Upper lobe of right lung (tissue), 1 donor: ENCODE measurements around the gene HS1BP3. TPM values are rescaled to one million over a fixed set of nuclear protein-coding genes. Genes with fewer than 3 reads are reported as not detected.

ENCODE experiments used
- ATAC-seq: fragments of 200-7000 bp; cut with Tn5 transposase; one replicate; pipeline ENCODE4 v1.9.1; 2020; ENCODE audit warnings: mild to moderate bottlenecking, moderate library complexity
- DNase-seq: peaks from one replicate; pipeline ENCODE4 v3.0.0-alpha.2; 2020
- H3K27ac ChIP-seq: fragments of 200-600 bp; one replicate; pipeline ENCODE4 v1.8.0; 2022
- H3K27me3 ChIP-seq: fragments of 200-600 bp; one replicate; pipeline ENCODE4 v1.8.0; 2022; ENCODE audit warnings: mild to moderate bottlenecking
- H3K36me3 ChIP-seq: fragments of 200-600 bp; one replicate; pipeline ENCODE4 v1.8.0; 2022
- H3K4me1 ChIP-seq: fragments of 200-600 bp; one replicate; pipeline ENCODE4 v1.8.0; 2022
- H3K4me3 ChIP-seq: fragments of 200-600 bp; one replicate; pipeline ENCODE4 v1.8.0; 2022; ENCODE audit warnings: mild to moderate bottlenecking
- H3K9me3 ChIP-seq: fragments of 200-600 bp; one replicate; pipeline ENCODE4 v1.8.0; 2022
- CTCF ChIP-seq: fragments of 200-600 bp; IDR thresholded peaks from one replicate; pipeline ENCODE4 v1.8.0; 2022; ENCODE audit warnings: antibody characterized with exemption
- intact Hi-C: fragments of 100-400 bp; cut with DNase I; formaldehyde crosslinking; loops from one replicate; pipeline ENCODE4 v1.11.0; 2022
- total RNA-seq: library from RNA; stranded (reverse); fragmentation: NEBNext Ultra II Directional; extraction: Animal tissue kit (Norgen Biotek cat#: 25700); gene quantifications from one replicate; pipeline ENCODE4 v1.2.1, GENCODE V29; 2021
- donor health status: DM: no; HTN: yes; CAD: no; lungs with severe emphysema.

The HS1BP3 gene
- total RNA-seq, 1 donor from 2014 or later, result 35.8 TPM

DNA sequence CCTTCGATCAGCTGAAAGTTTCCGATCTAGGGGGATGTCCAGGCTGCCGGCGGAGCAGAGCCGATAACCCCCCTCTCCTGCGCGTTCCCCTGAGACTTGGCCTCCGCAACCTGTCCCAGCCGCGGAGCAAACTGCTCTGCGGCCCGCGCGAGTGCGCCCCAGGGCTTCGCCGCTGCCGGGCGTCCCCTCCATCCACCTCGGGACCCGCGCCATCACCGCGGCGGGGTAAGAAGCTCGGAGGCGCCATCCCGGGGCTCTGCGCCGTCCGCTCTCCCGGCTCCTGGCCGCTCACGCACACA lies 15.1 kb upstream of the HS1BP3 start:
- H3K27me3 ChIP-seq, result peaks cover 85% of the 10 kb centered on the region
- TF ChIP-seq CTCF, result no peak
- peak overlapping the region; percentile 42 for H3K4me3 ChIP-seq
- ATAC-seq (no peak), DNase-seq (no peak)
- H3K9me3 ChIP-seq, result no peaks in the 10 kb centered on the region
- H3K4me1 ChIP-seq, result peaks cover 18% of the 10 kb centered on the region
- no peaks in the 10 kb centered on the region for H3K36me3 ChIP-seq
- no peak overlapping the region for H3K27ac ChIP-seq
- intact Hi-C loops, result no loop called here

DNA sequence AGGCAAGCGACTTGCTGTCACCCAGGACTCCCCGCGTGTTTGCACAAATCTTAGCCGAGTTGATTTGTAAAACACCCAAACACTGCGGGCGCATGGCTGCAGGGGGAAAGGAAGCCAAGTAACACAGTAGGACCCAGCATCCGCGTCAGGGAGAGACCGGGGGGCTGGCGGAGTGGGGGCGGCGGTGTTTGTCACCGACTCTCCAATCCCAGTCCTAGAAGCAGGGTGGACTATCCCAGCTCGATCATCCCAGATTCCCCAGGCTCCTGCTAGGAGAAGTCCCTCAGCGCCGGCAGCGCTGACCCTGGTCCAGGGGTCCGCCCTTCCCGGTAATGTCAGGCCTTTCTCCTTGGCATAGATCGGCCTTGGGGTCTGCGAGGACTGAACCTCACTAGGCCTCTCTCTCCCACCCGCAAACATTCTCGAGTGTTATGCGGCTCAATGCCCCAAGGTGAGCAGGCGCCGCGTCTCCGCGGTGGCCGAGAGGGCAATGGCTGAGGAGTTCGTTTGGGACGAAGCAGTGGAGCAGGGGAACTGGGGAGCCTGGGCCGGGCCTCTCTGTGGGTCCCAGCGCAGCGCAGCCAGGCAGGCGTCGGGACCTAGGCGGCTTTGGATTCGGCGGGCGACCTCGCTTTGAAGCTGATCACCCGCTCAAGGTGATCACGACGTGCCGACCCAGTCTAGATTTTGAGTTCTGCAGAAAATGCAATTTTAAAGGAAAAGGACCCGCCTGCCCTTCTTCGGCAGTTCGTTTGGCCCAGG lies 14.5 kb upstream of the HS1BP3 start:
- ATAC-seq (no peak), DNase-seq (peak; percentile 45)
- Histone ChIP-seq H3K4me1 (peaks cover 18% of the 10 kb centered on the region), H3K4me3 (peak overlapping the region; percentile 42), H3K27me3 (peaks cover 79% of the 10 kb centered on the region), H3K9me3 (no peaks in the 10 kb centered on the region), H3K27ac (no peak overlapping the region), H3K36me3 (no peaks in the 10 kb centered on the region)
- TF ChIP-seq CTCF, result no peak
- intact Hi-C loops, result no loop called here

DNA sequence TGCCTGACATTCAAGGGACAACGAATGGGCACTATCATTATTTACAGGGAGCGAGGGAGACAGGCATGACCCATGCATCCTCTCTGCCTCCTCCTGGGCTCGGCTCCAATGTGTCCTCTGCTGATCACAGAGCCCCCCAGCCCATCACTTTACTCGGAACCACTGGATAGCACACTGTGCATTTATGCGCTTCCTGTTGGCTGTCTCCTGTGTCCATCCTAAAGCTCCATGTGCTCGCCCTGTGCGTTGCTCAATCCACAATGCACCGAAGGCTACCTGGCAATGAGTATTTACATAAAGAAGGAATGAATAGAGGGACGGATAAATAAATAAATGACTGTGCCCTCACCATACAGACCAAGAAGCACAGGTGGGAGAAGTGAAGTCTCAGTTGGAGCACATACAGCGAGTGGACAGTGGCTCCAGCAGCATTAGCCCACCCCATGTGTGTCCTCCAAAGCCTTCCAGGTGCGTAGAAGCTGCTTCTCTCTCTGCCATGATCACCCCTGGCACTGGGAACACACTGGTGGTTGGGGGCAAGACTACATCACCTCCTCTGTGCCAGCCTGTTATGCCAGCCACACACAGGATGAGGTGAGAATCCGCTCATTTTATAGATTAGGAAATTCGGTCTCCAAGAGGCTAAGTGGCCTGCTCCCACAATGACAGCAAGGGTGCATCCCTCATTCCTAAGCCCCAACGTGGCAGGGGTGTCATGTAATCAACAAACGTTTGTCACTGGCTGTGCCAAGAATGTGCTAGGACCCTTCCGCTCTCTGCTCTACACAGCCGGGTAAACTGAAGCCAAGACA lies 13.7 kb upstream of the HS1BP3 start:
- ATAC-seq (no peak), DNase-seq (peak; percentile 37)
- intact Hi-C loops, result loop anchor here (5.0 kb wide), 2 partner anchors 298 to 458 kb away; partner anchors contain the start of gene TDRD15
- Histone ChIP-seq H3K4me1 (peaks cover 18% of the 10 kb centered on the region), H3K36me3 (no peaks in the 10 kb centered on the region), H3K27ac (no peak overlapping the region), H3K4me3 (no peak overlapping the region), H3K9me3 (no peaks in the 10 kb centered on the region), H3K27me3 (peaks cover 72% of the 10 kb centered on the region)
- no peak for TF ChIP-seq CTCF

DNA sequence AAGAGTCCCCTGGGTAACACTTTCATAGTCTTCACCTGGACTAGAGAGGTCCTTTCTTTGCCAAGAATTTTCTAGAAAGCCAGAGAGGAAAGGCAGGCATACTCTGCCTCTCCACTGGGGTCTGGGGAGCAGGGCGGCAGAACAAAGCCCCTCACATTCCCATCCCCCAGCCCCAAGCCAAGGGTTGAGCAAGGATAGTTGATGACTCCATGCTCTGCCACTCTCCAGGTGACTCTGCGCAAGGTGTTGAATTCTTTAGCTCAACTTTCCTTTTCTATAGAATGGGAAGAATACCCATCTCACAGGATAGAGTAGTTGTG lies 13.1 kb upstream of the HS1BP3 start:
- Histone ChIP-seq H3K36me3 (no peaks in the 10 kb centered on the region), H3K4me3 (no peak overlapping the region), H3K9me3 (no peaks in the 10 kb centered on the region), H3K27me3 (peaks cover 67% of the 10 kb centered on the region), H3K4me1 (peaks cover 18% of the 10 kb centered on the region), H3K27ac (no peak overlapping the region)
- DNase-seq, result no peak
- no peak for ATAC-seq
- TF ChIP-seq CTCF, result no peak
- intact Hi-C loops, result loop anchor here (5.0 kb wide), 2 partner anchors 298 to 458 kb away; partner anchors contain the start of gene TDRD15

- intact Hi-C loops, result loop anchor here (5.0 kb wide), 2 partner anchors 299 to 459 kb away; partner anchors contain the start of gene TDRD15
- H3K9me3 ChIP-seq, result no peaks in the 10 kb centered on the region
- DNase-seq, result peak; percentile 39
- peaks cover 61% of the 10 kb centered on the region for H3K27me3 ChIP-seq
- TF ChIP-seq CTCF, result no peak
- peaks cover 18% of the 10 kb centered on the region for H3K4me1 ChIP-seq
- H3K36me3 ChIP-seq, result no peaks in the 10 kb centered on the region
- no peak for ATAC-seq
- H3K27ac ChIP-seq, result no peak overlapping the region
- H3K4me3 ChIP-seq, result no peak overlapping the region
Measured at GRCh38 chr2:20663196-20664070, 12.5 kb upstream of the HS1BP3 start.
